K562 (cell line): ENCODE data around the gene SLC25A17. TPM values are rescaled to one million over a fixed set of nuclear protein-coding genes. Genes with fewer than 3 reads are reported as not detected.

Source experiments
- BHLHE40 ChIP-seq: IDR thresholded peaks from 2 replicates; pipeline ENCODE4 v1.6.1; 2011; ENCODE audit warnings: low read length, improper control_type of control experiment
- CBFA2T2 ChIP-seq: fragments of 450-650 bp; conservative IDR thresholded peaks from 2 replicates; pipeline ENCODE4 v1.6.1; 2017; ENCODE audit warnings: mild to moderate bottlenecking
- CBX2 ChIP-seq: fragments of 200-600 bp; sonication (generic); IDR thresholded peaks from one replicate; pipeline ENCODE4 v1.6.1; 2012; ENCODE audit warnings: mild to moderate bottlenecking, low read length, inconsistent platforms; ENCODE audit not compliant: insufficient read depth, poor library complexity, severe bottlenecking
- ETV1 ChIP-seq: fragments of 450-650 bp; conservative IDR thresholded peaks from 2 replicates; pipeline ENCODE4 v1.6.1; 2016; ENCODE audit warnings: missing genetic modification characterization, control low read depth, low read depth, missing compliant biosample characterization
- GATA2 ChIP-seq: sonication (generic); formaldehyde crosslinking; IDR thresholded peaks from 2 replicates; pipeline ENCODE4 v1.4.0; 2020; ENCODE audit warnings: mild to moderate bottlenecking, missing genetic modification reagents
- HMBOX1 ChIP-seq: sonication (generic); IDR thresholded peaks from 2 replicates; pipeline ENCODE4 v1.6.1; 2016
- IFI16 ChIP-seq: fragments of 250-450 bp; sonication (Bioruptor Pico); IDR thresholded peaks from 2 replicates; pipeline ENCODE4 v2.1.2; 2022; ENCODE audit warnings: mild to moderate bottlenecking, inconsistent platforms
- KAT8 ChIP-seq: fragments of 450-650 bp; IDR thresholded peaks from 2 replicates; pipeline ENCODE4 v1.6.1; 2016; ENCODE audit warnings: low read depth, mild to moderate bottlenecking
- MAFF ChIP-seq: IDR thresholded peaks from 2 replicates; pipeline ENCODE4 v1.6.1; 2012; ENCODE audit warnings: low read length, improper control_type of control experiment
- MYBL2 ChIP-seq, 2 experiments: fragments of 450-650 bp in 1 of 2; sonication (generic) in 1 of 2; formaldehyde crosslinking in 1 of 2; IDR thresholded peaks; 2 replicates each; pipeline versions ENCODE4 v1.6.1 to v1.8.1; 2017 to 2022; ENCODE audit warnings: borderline replicate concordance in 1 of 2, inconsistent platforms in 1 of 2, low read depth in 1 of 2, mild to moderate bottlenecking in 1 of 2, missing genetic modification reagents in 1 of 2, moderate library complexity in 1 of 2
- NFIC ChIP-seq: fragments of 450-650 bp; IDR thresholded peaks from 2 replicates; pipeline ENCODE4 v1.6.1; 2017; ENCODE audit warnings: mild to moderate bottlenecking, inconsistent platforms
- NRF1 ChIP-seq, 2 experiments: fragments of 450-650 bp; IDR thresholded peaks in 1 of 2; conservative IDR thresholded peaks in 1 of 2; 2 replicates each; pipeline ENCODE4 v1.6.1; 2014; ENCODE audit warnings: mild to moderate bottlenecking in 2 of 2
- PBX2 ChIP-seq, 2 experiments: IDR thresholded peaks in 1 of 2; conservative IDR thresholded peaks in 1 of 2; 2 replicates each; pipeline ENCODE4 v1.6.1; 2016; ENCODE audit warnings: low read depth in 2 of 2, mild to moderate bottlenecking in 1 of 2, missing compliant biosample characterization in 1 of 2, missing genetic modification characterization in 1 of 2, moderate library complexity in 1 of 2
- POLR2G ChIP-seq: fragments of 200-400 bp; formaldehyde crosslinking; IDR thresholded peaks from 2 replicates; pipeline ENCODE4 v1.6.1; 2017; ENCODE audit warnings: low read depth, mild to moderate bottlenecking, antibody characterized with exemption, low read length, moderate library complexity
- PTRF ChIP-seq: fragments of 450-650 bp; IDR thresholded peaks from 2 replicates; pipeline ENCODE4 v1.6.1; 2016; ENCODE audit warnings: mild to moderate bottlenecking, missing genetic modification characterization, missing compliant biosample characterization
- SREBF1 ChIP-seq: fragments of 150-350 bp; IDR thresholded peaks from 2 replicates; pipeline ENCODE4 v1.6.1; 2014; ENCODE audit warnings: antibody characterized with exemption, low read depth, low read length, borderline replicate concordance
- ZNF124 ChIP-seq: sonication (generic); formaldehyde crosslinking; IDR thresholded peaks from 2 replicates; pipeline ENCODE4 v1.8.1; 2022; ENCODE audit warnings: missing genetic modification reagents
- ZNF134 ChIP-seq: fragments of 250-450 bp; sonication (Bioruptor Pico); conservative IDR thresholded peaks from 2 replicates; pipeline ENCODE4 v1.4.0; 2020
- ZNF146 ChIP-seq: IDR thresholded peaks from one replicate; pipeline ENCODE4 v1.6.1; 2018; ENCODE audit warnings: missing compliant biosample characterization; ENCODE audit not compliant: unreplicated experiment
- ZNF174 ChIP-seq: fragments of 250-450 bp; sonication (Bioruptor Pico); IDR thresholded peaks from 2 replicates; pipeline ENCODE4 v1.4.0; 2020; ENCODE audit warnings: mild to moderate bottlenecking
- ZNF217 ChIP-seq: sonication (generic); formaldehyde crosslinking; IDR thresholded peaks from 2 replicates; pipeline ENCODE4 v1.8.0; 2022; ENCODE audit warnings: mild to moderate bottlenecking, missing genetic modification reagents
- ZNF644 ChIP-seq: fragments of 200-800 bp; sonication (Bioruptor generic); IDR thresholded peaks from 2 replicates; pipeline ENCODE4 v1.6.1; 2016; ENCODE audit warnings: low read depth, missing genetic modification characterization, missing compliant biosample characterization
- polyA plus RNA-seq, 8 experiments: library from polyadenylated mRNA; depleted of rRNA in 4 of 8; stranded (reverse) in 5 of 8; unstranded in 3 of 8; fragments of >200 nt; fragmentation: Nextera tagmentation in 2 of 8; fragmentation: Illumina TruSeq in 1 of 8; extraction: Ambion mirVana in 2 of 8; extraction: Trizol in 1 of 8; gene quantifications; 2 replicates each; pipeline versions ENCODE4 v1.2.1 to v1.2.3, GENCODE V29; 2011 to 2014; ENCODE audit warnings: inconsistent platforms in 1 of 8, missing spikeins in 1 of 8
- total RNA-seq, 7 experiments: library from RNA; depleted of rRNA in 6 of 7; stranded (reverse); fragments of >200 nt in 6 of 7; fragmentation: Illumina TruSeq in 2 of 7; extraction: Trizol in 2 of 7; gene quantifications; 2 replicates each; pipeline versions ENCODE4 v1.2.1 to v1.2.3, GENCODE V29; 2011 to 2021; ENCODE audit warnings: low replicate concordance in 1 of 7
- TF ChIP-seq, protein P1 (sequence below): fragments of 450-650 bp; IDR thresholded peaks from 2 replicates; pipeline ENCODE4 v1.6.1; 2016; ENCODE audit warnings: low read depth, mild to moderate bottlenecking, moderate library complexity
- TF ChIP-seq, protein P2 (sequence below): fragments of 450-650 bp; IDR thresholded peaks from one replicate; pipeline ENCODE4 v1.6.1; 2018; ENCODE audit warnings: mild to moderate bottlenecking, moderate library complexity; ENCODE audit not compliant: partially characterized antibody

SLC25A17 gene
- total and polyA plus RNA-seq, 9 of the 15 experiments (the other 6 are each of a cell fraction or from before 2014, with no cell fraction given) = 32.6 to 136 (median 56.2) TPM

- TF ChIP-seq ZNF217 (CRISPR knock-in tag) (no peak), NFIC (peak; percentile 59), SREBF1 (no peak), PBX2 (CRISPR knock-in tag; IDR thresholded peaks at IDR 0.05; ENCODE audit: low read depth) (no peak), PBX2 (tag; conservative IDR thresholded peaks at IDR 0.05; ENCODE audit: low read depth) (peak; percentile 76; the same call in 1 of the 2 replicates), ZNF134 (CRISPR knock-in tag) (no peak), ZNF124 (CRISPR knock-in tag) (no peak), MAFF (no peak), KAT8 (no peak), HMBOX1 (no peak), PTRF (tag) (no peak), CBX2 (no peak), ZNF174 (CRISPR knock-in tag) (no peak), ZNF146 (CRISPR knock-in tag) (no peak), MYBL2 (IDR thresholded peaks at IDR 0.05; ENCODE audit: low read depth) (no peak), MYBL2 (CRISPR knock-in tag; IDR thresholded peaks at IDR 0.05; ENCODE audit: borderline replicate concordance) (no peak), GATA2 (CRISPR knock-in tag) (peak; percentile 43; the same call in 1 of the 2 replicates), BHLHE40 (0 out of 2 replicates have a peak, but pooled peaks have one; percentile 27), IFI16 (CRISPR knock-in tag) (no peak), ETV1 (tag) (peak; percentile 75; the same call in 1 of the 2 replicates), POLR2G (no peak), ZNF644 (tag) (no peak), NRF1 (conservative IDR thresholded peaks at IDR 0.05 in 1 of 2, IDR thresholded peaks at IDR 0.05 in 1 of 2) (peak; percentile 34 to 49; a peak in 2 of 4 replicates), CBFA2T2 (peak; percentile 61)
- TF ChIP-seq, protein P1, sequence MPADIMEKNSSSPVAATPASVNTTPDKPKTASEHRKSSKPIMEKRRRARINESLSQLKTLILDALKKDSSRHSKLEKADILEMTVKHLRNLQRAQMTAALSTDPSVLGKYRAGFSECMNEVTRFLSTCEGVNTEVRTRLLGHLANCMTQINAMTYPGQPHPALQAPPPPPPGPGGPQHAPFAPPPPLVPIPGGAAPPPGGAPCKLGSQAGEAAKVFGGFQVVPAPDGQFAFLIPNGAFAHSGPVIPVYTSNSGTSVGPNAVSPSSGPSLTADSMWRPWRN = no peak
- TF ChIP-seq, protein P2, sequence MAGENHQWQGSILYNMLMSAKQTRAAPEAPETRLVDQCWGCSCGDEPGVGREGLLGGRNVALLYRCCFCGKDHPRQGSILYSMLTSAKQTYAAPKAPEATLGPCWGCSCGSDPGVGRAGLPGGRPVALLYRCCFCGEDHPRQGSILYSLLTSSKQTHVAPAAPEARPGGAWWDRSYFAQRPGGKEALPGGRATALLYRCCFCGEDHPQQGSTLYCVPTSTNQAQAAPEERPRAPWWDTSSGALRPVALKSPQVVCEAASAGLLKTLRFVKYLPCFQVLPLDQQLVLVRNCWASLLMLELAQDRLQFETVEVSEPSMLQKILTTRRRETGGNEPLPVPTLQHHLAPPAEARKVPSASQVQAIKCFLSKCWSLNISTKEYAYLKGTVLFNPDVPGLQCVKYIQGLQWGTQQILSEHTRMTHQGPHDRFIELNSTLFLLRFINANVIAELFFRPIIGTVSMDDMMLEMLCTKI = no peak
Observed at GRCh38 chr22:40728731-40729189, 90.4 kb downstream of the SLC25A17 start (continued).
